NCI-H82 treated with DMSO at 0.1 percent for 48 hours (cell line): ENCODE measurements around the gene BIN1.
A peak's percentile ranks its signal among the peaks of the same experiment; 100 is the strongest.

ENCODE experiments used
- DNase-seq: peaks from one replicate; lab custom pipeline; 2025; ENCODE audit not compliant: unreplicated experiment; lab: John Stamatoyannopoulos, UW

BIN1 gene

DNA sequence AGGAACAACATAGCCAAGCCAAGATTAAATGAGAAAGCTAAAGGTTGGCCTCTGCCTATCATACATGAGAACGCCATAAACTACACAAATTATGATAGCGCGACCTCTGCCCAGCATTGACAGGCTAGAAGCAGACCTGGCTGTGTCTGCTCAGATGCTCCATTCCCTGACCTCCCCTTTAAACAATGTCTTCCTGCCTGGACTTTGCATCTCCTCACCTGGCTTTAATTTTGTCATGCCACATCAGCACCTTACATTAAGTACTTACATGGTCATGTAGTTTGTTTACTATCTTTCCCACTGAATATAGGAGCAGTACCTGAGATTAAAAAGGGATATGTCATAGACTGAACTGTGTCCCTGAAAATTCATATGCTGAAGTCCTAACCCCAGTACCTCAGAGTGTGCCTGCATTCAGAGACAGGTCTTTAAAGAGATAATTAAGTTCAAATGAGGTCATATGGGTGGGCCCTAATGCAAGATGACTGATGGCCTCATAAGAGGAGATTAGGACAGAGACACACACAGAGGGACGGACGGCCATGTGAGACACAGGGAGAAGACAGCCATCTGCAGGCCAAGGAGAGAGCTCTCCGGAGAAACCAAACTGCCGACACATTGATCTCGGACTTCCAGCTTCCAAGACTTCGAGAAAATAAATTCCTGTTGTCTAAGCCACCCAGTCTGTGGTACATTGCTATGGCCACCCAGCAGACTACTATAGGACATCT, 103.7 kb downstream of the BIN1 start:
- peak; percentile 97 for DNase-seq

DNA sequence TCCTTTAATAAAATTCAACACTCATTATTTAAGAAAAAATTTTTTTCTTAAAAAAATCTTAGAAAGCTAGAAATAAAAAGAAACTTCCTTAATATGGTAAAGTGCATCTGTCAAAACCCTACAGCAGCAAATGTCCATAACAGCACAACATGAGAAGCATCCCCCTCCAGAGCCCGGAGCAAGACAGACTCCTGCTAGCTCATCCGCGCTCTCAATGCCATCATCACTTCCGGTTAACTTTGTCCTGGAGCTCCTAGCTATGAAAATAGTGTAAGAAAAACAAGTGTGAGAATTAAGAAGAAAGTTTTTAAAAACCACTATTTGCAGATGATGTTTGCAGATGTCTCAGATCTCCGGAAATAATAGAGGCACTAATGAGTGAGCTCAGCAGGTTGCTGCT, 105.2 kb downstream of the BIN1 start:
- DNase-seq: no peak

DNA sequence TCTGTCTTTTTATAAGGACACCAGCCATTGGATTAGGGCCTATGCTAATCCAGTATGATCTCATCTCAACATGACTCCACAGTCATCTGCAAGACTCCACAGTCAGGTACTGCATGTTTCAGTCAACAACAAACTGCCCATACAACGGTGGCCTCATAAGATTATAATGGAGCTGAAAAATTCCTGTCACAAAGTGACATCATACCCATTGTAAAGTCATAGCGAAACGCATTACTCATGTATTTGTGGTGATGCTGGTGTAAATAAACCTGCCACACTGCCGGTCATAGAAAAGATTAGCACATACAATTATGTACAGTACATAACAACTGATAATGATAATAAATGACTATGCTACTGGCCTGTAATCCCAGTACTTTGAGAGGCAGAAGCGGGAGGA, 106.0 kb downstream of the BIN1 start:
- peak; percentile 12 for DNase-seq

DNA sequence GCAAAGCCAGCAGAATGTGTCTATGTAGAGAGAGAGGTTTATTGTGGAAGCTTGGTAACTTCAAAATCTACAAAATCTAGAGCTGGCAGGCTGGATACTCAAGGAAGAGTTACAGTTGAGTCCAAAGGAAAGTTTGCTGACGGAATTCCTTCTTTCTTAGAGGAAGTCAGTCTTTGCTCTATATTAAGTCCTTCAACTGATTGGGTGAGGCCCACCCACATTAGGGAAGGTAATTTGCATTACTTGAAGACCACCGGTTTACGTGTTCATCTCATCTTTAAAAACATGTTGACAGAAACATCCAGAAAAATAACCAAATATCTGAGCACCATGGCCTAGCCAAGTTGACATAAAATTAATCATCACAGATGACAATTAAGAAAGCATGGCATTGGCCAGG, 106.8 kb downstream of the BIN1 start:
- no peak for DNase-seq

DNA sequence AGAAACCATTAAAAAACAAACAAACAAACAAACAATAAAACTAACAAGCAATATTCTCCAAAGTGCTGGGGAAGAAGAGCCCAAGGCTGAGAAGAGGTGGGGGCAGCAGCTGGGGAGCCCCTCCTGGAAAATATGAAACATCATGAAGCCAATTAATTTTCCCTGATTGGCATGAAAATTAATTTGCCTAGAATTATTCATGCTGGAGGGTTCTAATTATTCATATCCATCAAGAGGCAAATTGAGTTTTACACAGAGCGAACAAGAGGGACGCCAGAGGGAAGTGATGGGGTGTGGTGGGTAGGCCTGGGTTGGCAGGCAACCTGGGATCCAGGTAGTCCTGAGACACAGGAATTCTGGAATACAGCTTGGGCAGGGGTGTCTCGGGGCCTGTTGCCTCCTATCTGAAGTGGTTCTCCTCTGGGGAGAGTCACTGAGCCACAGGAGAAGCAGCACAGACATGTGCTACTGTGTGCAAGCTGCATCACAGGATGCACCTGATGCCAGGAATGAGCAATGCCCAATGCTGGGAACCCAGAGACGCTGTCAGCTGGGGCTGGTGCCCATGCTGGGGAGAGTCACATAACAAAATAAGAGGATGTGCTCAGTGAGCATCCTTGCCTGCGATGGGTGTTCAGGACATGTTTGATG, 107.7 kb downstream of the BIN1 start:
- DNase-seq: no peak

DNA sequence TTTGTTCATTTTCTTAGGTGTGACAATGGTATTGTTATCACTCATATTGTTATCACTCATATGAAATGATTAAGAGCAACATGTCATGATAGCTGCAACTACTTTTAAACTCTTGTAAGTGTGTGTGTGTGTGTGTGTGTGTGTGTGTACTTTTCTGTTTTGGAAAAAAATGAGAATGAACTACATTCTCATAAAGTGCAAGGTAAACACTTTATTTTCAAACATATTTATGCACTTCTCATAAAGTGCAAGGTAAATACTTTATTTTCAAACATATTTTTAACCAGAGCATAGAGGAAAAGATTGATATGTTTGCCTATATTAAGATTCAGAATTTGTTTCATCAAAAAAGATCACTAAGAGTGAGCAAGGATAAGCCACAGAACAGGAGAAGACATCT, 108.5 kb downstream of the BIN1 start:
- no peak for DNase-seq
